ENCODE data around the gene CTCF. TPM values are rescaled to one million over a fixed set of nuclear protein-coding genes. Genes with fewer than 3 reads are reported as not detected.

The CTCF gene
- total RNA-seq, 2 donors from 2014 or later = 37.0 to 47.3 TPM

GRCh38 chr16:67636713-67637112, 74.4 kb downstream of the CTCF start:
- intact Hi-C loops (cut with DNase I) = no loop called here
- Histone ChIP-seq H3K27ac (no peak overlapping the region), H3K9ac (ENCODE audit: low read depth in 2 of 2, low read length in 2 of 2) (no peak overlapping the region), H3K4me3 (no peak overlapping the region), H3K27me3 (no peaks in the 10 kb centered on the region), H3K4me1 (no peaks in the 10 kb centered on the region), H3K9me3 (no peaks in the 10 kb centered on the region), H3K36me3 (peaks cover 8% of the 10 kb centered on the region)
- DNase-seq = no peak
- no peak for TF ChIP-seq CTCF (IDR thresholded peaks at IDR 0.05)

- Histone ChIP-seq H3K4me3 (no peak overlapping the region), H3K9ac (ENCODE audit: low read depth in 2 of 2, low read length in 2 of 2) (no peak overlapping the region), H3K9me3 (no peaks in the 10 kb centered on the region), H3K27me3 (no peaks in the 10 kb centered on the region), H3K36me3 (peaks cover 8% of the 10 kb centered on the region), H3K27ac (no peak overlapping the region), H3K4me1 (no peaks in the 10 kb centered on the region)
- no peak for TF ChIP-seq CTCF (IDR thresholded peaks at IDR 0.05)
- DNase-seq = no peak
- intact Hi-C loops (cut with DNase I) = no loop called here
These were observed 75.3 kb downstream of the CTCF start for GRCh38 chr16:67637625-67638024.

GRCh38 chr16:67641779-67642708, 79.7 kb downstream of the CTCF start:
- Histone ChIP-seq H3K36me3 (no peaks in the 10 kb centered on the region), H3K27ac (no peak overlapping the region), H3K27me3 (peaks cover 14% of the 10 kb centered on the region), H3K9me3 (no peaks in the 10 kb centered on the region), H3K4me1 (no peaks in the 10 kb centered on the region), H3K9ac (ENCODE audit: low read depth in 2 of 2, low read length in 2 of 2) (no peak overlapping the region), H3K4me3 (no peak overlapping the region)
- no peak for DNase-seq
- no peak for TF ChIP-seq CTCF (IDR thresholded peaks at IDR 0.05)
- intact Hi-C loops (cut with DNase I) = no loop called here

GRCh38 chr16:67644038-67644437, 81.7 kb downstream of the CTCF start:
- Histone ChIP-seq H3K27ac (no peak overlapping the region), H3K36me3 (no peaks in the 10 kb centered on the region), H3K27me3 (peaks cover 30% of the 10 kb centered on the region), H3K4me1 (no peaks in the 10 kb centered on the region), H3K9ac (ENCODE audit: low read depth in 2 of 2, low read length in 2 of 2) (no peak overlapping the region), H3K4me3 (no peak overlapping the region), H3K9me3 (no peaks in the 10 kb centered on the region)
- DNase-seq = no peak
- no peak for TF ChIP-seq CTCF (IDR thresholded peaks at IDR 0.05)
- intact Hi-C loops (cut with DNase I) = no loop called here

- Histone ChIP-seq H3K27ac (no peak overlapping the region), H3K4me3 (peak overlapping the region; percentile 40), H3K36me3 (no peaks in the 10 kb centered on the region), H3K27me3 (peaks cover 40% of the 10 kb centered on the region), H3K9ac (ENCODE audit: low read depth in 2 of 2, low read length in 2 of 2) (peak overlapping the region; percentile 26 to 72), H3K9me3 (no peaks in the 10 kb centered on the region), H3K4me1 (no peaks in the 10 kb centered on the region)
- intact Hi-C loops (cut with DNase I) = loop anchor here (5.0 kb wide), 1 partner anchor 73 kb away; no protein-coding TSS in a partner anchor
- no peak for TF ChIP-seq CTCF (IDR thresholded peaks at IDR 0.05)
- no peak for DNase-seq
These were observed 83.2 kb downstream of the CTCF start for GRCh38 chr16:67645397-67646121.
